ENCODE measurements around the gene THEMIS.
"Not testable (repeated sequence)": the region's sequence is repeated elsewhere in the genome, so short reads cannot be mapped to it uniquely, and the experiment has no call there.

THEMIS gene

GRCh38 chr6:127926441-127926840 lies 25.6 kb upstream of the THEMIS start:
- not testable (repeated sequence) for H3K4me1 Mint-ChIP-seq; ATAC-seq (ENCODE audit: low read depth); H3K36me3 Mint-ChIP-seq; DNase-seq (ENCODE audit: low spot score in 2 of 2); H3K27ac Mint-ChIP-seq; H3K9me3 Mint-ChIP-seq; H3K4me3 Mint-ChIP-seq; H3K27me3 Mint-ChIP-seq

- no peak for DNase-seq (ENCODE audit: low spot score in 2 of 2)
- H3K27ac Mint-ChIP-seq: no peak overlapping the region
- ATAC-seq (ENCODE audit: low read depth): no peak
- H3K27me3 Mint-ChIP-seq: no peaks in the 10 kb centered on the region
- no peaks in the 10 kb centered on the region for H3K36me3 Mint-ChIP-seq
- H3K4me1 Mint-ChIP-seq: no peaks in the 10 kb centered on the region
- H3K4me3 Mint-ChIP-seq: no peak overlapping the region
- H3K9me3 Mint-ChIP-seq: peaks cover 1% of the 10 kb centered on the region
Measured at GRCh38 chr6:127924440-127924839, 23.6 kb upstream of the THEMIS start.

GRCh38 chr6:127924031-127924430 lies 23.2 kb upstream of the THEMIS start:
- no peak for ATAC-seq (ENCODE audit: low read depth)
- H3K4me3 Mint-ChIP-seq: no peak overlapping the region
- no peak for DNase-seq (ENCODE audit: low spot score in 2 of 2)
- peaks cover 1% of the 10 kb centered on the region for H3K9me3 Mint-ChIP-seq
- H3K27ac Mint-ChIP-seq: no peak overlapping the region
- no peaks in the 10 kb centered on the region for H3K36me3 Mint-ChIP-seq
- H3K4me1 Mint-ChIP-seq: no peaks in the 10 kb centered on the region
- no peaks in the 10 kb centered on the region for H3K27me3 Mint-ChIP-seq

GRCh38 chr6:127923135-127923534 lies 22.3 kb upstream of the THEMIS start:
- no peaks in the 10 kb centered on the region for H3K27me3 Mint-ChIP-seq
- no peaks in the 10 kb centered on the region for H3K4me1 Mint-ChIP-seq
- H3K27ac Mint-ChIP-seq: no peak overlapping the region
- ATAC-seq (ENCODE audit: low read depth) (no peak), DNase-seq (ENCODE audit: low spot score in 2 of 2) (no peak)
- H3K9me3 Mint-ChIP-seq: peaks cover 1% of the 10 kb centered on the region
- no peak overlapping the region for H3K4me3 Mint-ChIP-seq
- no peaks in the 10 kb centered on the region for H3K36me3 Mint-ChIP-seq

- H3K9me3 Mint-ChIP-seq: peaks cover 1% of the 10 kb centered on the region
- ATAC-seq (ENCODE audit: low read depth) (no peak), DNase-seq (ENCODE audit: low spot score in 2 of 2) (no peak)
- H3K4me3 Mint-ChIP-seq: no peak overlapping the region
- H3K27me3 Mint-ChIP-seq: no peaks in the 10 kb centered on the region
- no peaks in the 10 kb centered on the region for H3K36me3 Mint-ChIP-seq
- H3K4me1 Mint-ChIP-seq: no peaks in the 10 kb centered on the region
- H3K27ac Mint-ChIP-seq: no peak overlapping the region
Measured at GRCh38 chr6:127921982-127922381, 21.1 kb upstream of the THEMIS start.

- H3K27me3 Mint-ChIP-seq: no peaks in the 10 kb centered on the region
- ATAC-seq (ENCODE audit: low read depth): no peak
- no peak overlapping the region for H3K4me3 Mint-ChIP-seq
- H3K36me3 Mint-ChIP-seq: no peaks in the 10 kb centered on the region
- peaks cover under 1% of the 10 kb centered on the region for H3K9me3 Mint-ChIP-seq
- no peaks in the 10 kb centered on the region for H3K4me1 Mint-ChIP-seq
- H3K27ac Mint-ChIP-seq: no peak overlapping the region
- no peak for DNase-seq (ENCODE audit: low spot score in 2 of 2)
Measured at GRCh38 chr6:127920804-127921203, 19.9 kb upstream of the THEMIS start.

- Mint-ChIP-seq H3K27ac (no peak overlapping the region), H3K4me3 (no peak overlapping the region), H3K9me3 (no peaks in the 10 kb centered on the region), H3K27me3 (no peaks in the 10 kb centered on the region), H3K36me3 (no peaks in the 10 kb centered on the region), H3K4me1 (no peaks in the 10 kb centered on the region)
- ATAC-seq (ENCODE audit: low read depth): no peak
- no peak for DNase-seq (ENCODE audit: low spot score in 2 of 2)
Measured at GRCh38 chr6:127918506-127919427, 17.9 kb upstream of the THEMIS start.

- ATAC-seq (ENCODE audit: low read depth) (no peak), DNase-seq (ENCODE audit: low spot score in 2 of 2) (no peak)
- Mint-ChIP-seq H3K36me3 (no peaks in the 10 kb centered on the region), H3K27ac (no peak overlapping the region), H3K9me3 (no peaks in the 10 kb centered on the region), H3K27me3 (no peaks in the 10 kb centered on the region), H3K4me3 (no peak overlapping the region), H3K4me1 (no peaks in the 10 kb centered on the region)
Measured at GRCh38 chr6:127917766-127918165, 16.9 kb upstream of the THEMIS start.

GRCh38 chr6:127914240-127914639 lies 13.4 kb upstream of the THEMIS start:
- H3K4me3 Mint-ChIP-seq: no peak overlapping the region
- H3K27ac Mint-ChIP-seq: no peak overlapping the region
- H3K36me3 Mint-ChIP-seq: peaks cover 1% of the 10 kb centered on the region
- ATAC-seq (ENCODE audit: low read depth) (no peak), DNase-seq (ENCODE audit: low spot score in 2 of 2) (no peak)
- H3K4me1 Mint-ChIP-seq: no peaks in the 10 kb centered on the region
- no peaks in the 10 kb centered on the region for H3K27me3 Mint-ChIP-seq
- peaks cover 5% of the 10 kb centered on the region for H3K9me3 Mint-ChIP-seq

- Mint-ChIP-seq H3K27me3 (no peaks in the 10 kb centered on the region), H3K36me3 (peaks cover 1% of the 10 kb centered on the region), H3K4me3 (no peak overlapping the region), H3K9me3 (peaks cover 5% of the 10 kb centered on the region), H3K27ac (no peak overlapping the region), H3K4me1 (peaks cover 3% of the 10 kb centered on the region)
- no peak for ATAC-seq (ENCODE audit: low read depth)
- DNase-seq (ENCODE audit: low spot score in 2 of 2): no peak
Measured at GRCh38 chr6:127912914-127913313, 12.1 kb upstream of the THEMIS start.

GRCh38 chr6:127907960-127908640 lies 7.2 kb upstream of the THEMIS start:
- Mint-ChIP-seq H3K4me1 (peaks cover 3% of the 10 kb centered on the region), H3K9me3 (peaks cover 6% of the 10 kb centered on the region), H3K36me3 (peaks cover 3% of the 10 kb centered on the region), H3K4me3 (no peak overlapping the region), H3K27me3 (no peaks in the 10 kb centered on the region), H3K27ac (no peak overlapping the region)
- no peak for DNase-seq (ENCODE audit: low spot score in 2 of 2)
- ATAC-seq (ENCODE audit: low read depth): no peak

GRCh38 chr6:127904160-127904559 lies 3.3 kb upstream of the THEMIS start:
- H3K27me3 Mint-ChIP-seq: no peaks in the 10 kb centered on the region
- ATAC-seq (ENCODE audit: low read depth): no peak
- H3K27ac Mint-ChIP-seq: no peak overlapping the region
- H3K4me3 Mint-ChIP-seq: no peak overlapping the region
- no peak for DNase-seq (ENCODE audit: low spot score in 2 of 2)
- peaks cover 3% of the 10 kb centered on the region for H3K4me1 Mint-ChIP-seq
- peaks cover 1% of the 10 kb centered on the region for H3K36me3 Mint-ChIP-seq
- peaks cover 2% of the 10 kb centered on the region for H3K9me3 Mint-ChIP-seq

GRCh38 chr6:127902933-127903332 lies 2.1 kb upstream of the THEMIS start:
- no peak for ATAC-seq (ENCODE audit: low read depth)
- no peak overlapping the region for H3K4me3 Mint-ChIP-seq
- peaks cover under 1% of the 10 kb centered on the region for H3K4me1 Mint-ChIP-seq
- H3K27ac Mint-ChIP-seq: no peak overlapping the region
- H3K36me3 Mint-ChIP-seq: peaks cover 1% of the 10 kb centered on the region
- no peaks in the 10 kb centered on the region for H3K27me3 Mint-ChIP-seq
- DNase-seq (ENCODE audit: low spot score in 2 of 2): no peak
- H3K9me3 Mint-ChIP-seq: peaks cover 2% of the 10 kb centered on the region

- Mint-ChIP-seq H3K36me3 (no peaks in the 10 kb centered on the region), H3K27me3 (no peaks in the 10 kb centered on the region), H3K9me3 (no peaks in the 10 kb centered on the region), H3K4me3 (no peak overlapping the region), H3K27ac (no peak overlapping the region), H3K4me1 (no peaks in the 10 kb centered on the region)
- no peak for DNase-seq (ENCODE audit: low spot score in 2 of 2)
- no peak for ATAC-seq (ENCODE audit: low read depth)
Measured at GRCh38 chr6:127897484-127897883, 3.4 kb downstream of the THEMIS start.

All from memory B cell (primary cell).